GM19328 (cell line): ENCODE data around the gene IMMP1L.

ENCODE experiments used
- ATAC-seq: cut with Tn5 transposase; IDR thresholded peaks from one replicate; pipeline ENCODE4 v1.9.1; 2021; ENCODE audit warnings: mild to moderate bottlenecking, moderate library complexity; ENCODE audit not compliant: unreplicated experiment

The IMMP1L gene

GRCh38 chr11:31477528-31478222, 31.7 kb downstream of the IMMP1L start:
- no peak for ATAC-seq

DNA sequence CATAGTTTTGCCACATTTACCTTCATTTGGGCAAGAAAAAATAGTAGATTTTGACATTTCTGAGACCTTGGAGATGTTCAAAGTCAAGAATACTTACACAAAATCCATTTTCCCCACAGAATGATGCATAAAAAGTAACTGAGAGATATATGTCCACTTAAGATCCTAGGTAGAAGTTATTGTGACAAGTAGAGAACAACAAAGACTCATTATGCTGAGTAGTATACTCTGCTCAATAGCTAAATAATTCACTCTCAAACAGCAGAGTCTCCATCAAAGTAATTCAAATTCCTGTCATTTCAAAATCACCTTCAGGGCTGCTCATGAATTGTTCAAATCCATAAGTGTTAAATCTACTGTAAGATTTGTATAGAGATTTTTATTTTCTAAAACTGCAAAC, 35.3 kb downstream of the IMMP1L start:
- no peak for ATAC-seq

- no peak for ATAC-seq
These were observed 45.0 kb downstream of the IMMP1L start for GRCh38 chr11:31464436-31464835.

- no peak for ATAC-seq
These were observed 54.2 kb downstream of the IMMP1L start for GRCh38 chr11:31455177-31455576.

DNA sequence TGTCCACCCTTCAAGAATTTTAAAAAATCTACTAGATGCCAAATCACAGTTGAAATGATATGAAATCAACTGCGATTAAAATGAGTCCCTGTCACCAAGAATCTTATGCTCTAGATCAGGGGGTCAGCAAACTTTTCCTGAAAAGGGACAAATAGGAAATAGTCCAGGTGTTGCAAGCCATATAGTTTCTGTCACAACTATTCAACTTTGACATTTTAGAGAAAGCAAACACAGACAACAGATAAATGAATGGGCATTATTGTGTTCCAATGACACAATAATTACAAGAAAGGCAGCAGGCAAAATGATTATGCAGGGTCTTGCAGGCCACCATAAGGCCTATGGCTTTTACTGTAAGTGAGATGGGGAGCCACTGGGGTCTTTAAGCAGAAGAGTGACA, 58.6 kb downstream of the IMMP1L start:
- ATAC-seq, result no peak

GRCh38 chr11:31449040-31449439, 60.4 kb downstream of the IMMP1L start:
- ATAC-seq, result no peak

GRCh38 chr11:31445621-31446020, 63.8 kb downstream of the IMMP1L start:
- ATAC-seq, result no peak

GRCh38 chr11:31443802-31444201, 65.6 kb downstream of the IMMP1L start:
- no peak for ATAC-seq

- ATAC-seq, result no peak
These were observed 67.3 kb downstream of the IMMP1L start for GRCh38 chr11:31442086-31442485.

DNA sequence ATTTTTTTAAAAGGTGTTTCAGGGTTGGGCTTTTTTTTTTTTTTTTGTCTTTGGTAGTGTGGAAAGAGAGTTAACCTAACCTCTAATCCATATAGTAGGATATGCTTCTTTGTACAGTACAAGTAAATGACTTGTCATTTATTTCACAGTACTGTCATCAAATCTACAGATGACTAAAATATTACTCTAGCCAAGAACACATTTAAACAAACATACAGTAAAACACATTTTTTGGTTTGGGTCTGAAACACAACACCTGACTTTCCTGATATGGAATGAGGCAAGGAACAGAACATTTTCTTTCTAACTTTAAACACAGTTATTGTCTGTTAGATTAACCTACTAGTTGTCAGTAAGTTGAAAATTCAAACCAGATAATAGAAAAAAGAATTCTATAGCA, 68.1 kb downstream of the IMMP1L start:
- ATAC-seq, result no peak

DNA sequence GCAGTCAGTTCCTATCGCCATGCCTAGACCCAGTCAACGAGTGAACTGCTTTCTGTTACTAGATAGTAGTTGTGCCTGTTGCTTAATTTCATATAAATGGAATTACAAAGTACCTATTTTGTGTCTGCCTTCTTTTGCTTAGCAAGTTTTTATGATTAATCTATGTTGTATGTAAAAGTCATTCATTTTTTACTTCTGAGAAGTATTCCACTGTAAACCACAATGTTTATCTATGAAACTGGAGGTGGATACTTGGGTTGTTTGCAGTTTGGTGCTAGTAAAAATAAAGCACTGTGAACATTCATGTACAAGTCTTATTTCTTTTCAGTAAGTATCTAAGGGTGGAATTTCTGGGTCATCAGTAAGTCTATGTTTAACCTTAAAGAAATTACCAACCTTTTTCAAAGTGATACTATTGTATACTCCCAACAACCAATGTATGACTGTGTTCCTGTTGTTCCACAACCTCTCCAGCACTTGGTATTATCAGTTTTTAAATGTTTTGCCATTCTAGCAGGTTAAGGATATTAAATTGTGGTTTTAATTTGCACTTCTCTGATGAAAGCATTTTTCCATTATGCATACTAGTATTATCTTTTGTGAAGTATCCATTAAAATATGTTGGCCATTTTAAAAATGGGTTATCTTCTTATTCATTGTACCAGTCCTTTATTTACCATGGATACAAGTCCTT, 71.5 kb downstream of the IMMP1L start:
- no peak for ATAC-seq

DNA sequence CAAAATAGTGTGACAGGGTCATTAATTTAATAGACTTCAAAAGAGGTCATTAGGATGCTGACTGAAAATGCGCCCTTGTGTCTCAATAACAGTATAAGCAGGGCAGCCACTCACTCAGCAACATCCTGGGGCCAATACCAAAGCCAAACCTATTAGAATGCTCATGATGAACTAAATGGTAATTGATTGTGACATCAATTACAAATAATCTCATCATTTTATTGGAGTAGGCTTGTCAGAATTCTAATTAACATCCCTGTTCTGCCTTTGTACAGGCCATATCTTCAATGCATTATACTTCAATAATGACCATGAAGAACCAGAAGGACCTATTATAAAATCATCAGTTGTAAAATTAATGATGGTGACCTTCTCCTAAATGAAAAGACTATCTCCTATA, 75.6 kb downstream of the IMMP1L start:
- ATAC-seq, result no peak

GRCh38 chr11:31424652-31425051, 84.8 kb downstream of the IMMP1L start:
- ATAC-seq, result no peak

DNA sequence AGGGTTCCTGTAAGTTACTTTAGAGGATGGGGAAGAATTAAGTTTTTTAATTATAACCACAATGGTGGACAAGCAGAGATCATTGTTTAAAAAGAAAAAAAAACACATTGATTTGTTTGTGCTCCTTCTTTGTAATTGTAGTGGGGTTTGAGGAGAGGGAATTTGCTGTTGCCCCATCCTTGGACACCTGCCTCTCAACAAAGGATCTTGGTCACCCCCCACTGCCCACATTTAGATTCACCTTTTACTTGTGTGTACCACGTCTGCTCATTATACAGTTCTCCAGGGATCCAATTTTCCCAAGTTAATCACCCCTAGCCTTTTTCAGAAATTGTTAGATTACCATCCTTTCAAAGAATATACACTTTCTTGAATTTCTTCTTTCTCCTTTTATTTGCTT, 86.7 kb downstream of the IMMP1L start:
- ATAC-seq, result no peak

GRCh38 chr11:31421820-31422219, 87.6 kb downstream of the IMMP1L start:
- no peak for ATAC-seq

DNA sequence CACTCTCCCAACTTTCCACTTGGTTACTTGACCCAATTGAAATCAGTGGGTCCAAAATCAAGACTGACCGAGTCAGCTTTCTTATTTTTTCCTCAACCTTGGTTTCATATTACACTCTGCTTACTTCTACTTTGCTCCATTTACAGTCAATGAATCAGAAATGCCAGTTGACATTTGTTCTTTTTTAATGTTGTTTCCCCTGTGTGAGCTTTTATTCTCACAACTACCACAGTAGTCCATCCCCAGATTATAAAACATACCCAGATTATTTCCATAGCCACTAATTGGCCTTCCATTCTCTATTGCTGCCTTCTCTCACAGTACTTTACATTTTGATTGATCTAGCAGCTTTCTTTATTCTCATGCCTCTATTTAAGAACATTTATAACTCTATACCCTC, 89.8 kb downstream of the IMMP1L start:
- no peak for ATAC-seq

GRCh38 chr11:31419138-31419537, 90.3 kb downstream of the IMMP1L start:
- no peak for ATAC-seq

GRCh38 chr11:31417816-31418215, 91.6 kb downstream of the IMMP1L start:
- no peak for ATAC-seq

DNA sequence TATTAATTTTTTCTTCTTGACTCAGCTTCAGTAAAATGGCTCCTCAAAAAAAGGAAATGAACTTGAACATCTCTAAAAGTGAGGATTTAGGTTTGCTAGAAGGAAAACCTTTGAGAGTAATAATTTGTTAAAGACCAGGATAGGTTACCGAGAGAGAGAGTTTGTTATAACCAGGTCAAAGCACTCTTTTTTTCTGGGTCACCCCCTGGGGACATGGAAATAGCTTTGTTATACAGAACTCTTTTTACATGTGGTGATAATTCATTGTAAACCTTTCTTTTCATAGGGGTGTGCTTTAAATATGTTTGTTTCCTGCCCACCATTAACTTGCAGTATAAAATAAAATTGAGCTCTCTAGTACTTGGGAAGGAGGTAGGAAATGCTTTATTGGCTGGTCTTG, 92.1 kb downstream of the IMMP1L start:
- no peak for ATAC-seq

DNA sequence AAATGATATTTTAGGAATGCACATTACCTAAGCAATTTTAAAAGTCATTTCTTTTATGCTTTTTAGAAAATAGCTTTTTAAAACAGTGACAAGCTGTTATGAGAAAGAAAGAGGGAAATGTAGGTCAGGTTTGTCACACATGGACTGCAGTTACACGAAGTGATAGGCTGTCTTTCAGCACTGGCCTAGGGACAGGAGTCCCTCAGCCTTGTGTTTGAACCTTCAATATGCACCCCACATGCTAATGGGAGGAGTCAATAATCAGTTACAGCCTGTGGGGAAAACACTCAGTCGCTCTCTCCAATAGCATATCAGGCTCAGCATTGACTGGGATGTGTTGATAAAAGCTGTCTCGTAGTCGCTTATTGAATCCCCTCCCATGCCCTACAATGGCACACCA, 94.0 kb downstream of the IMMP1L start:
- ATAC-seq, result no peak

- ATAC-seq, result no peak
These were observed 95.1 kb downstream of the IMMP1L start for GRCh38 chr11:31414338-31414737.

DNA sequence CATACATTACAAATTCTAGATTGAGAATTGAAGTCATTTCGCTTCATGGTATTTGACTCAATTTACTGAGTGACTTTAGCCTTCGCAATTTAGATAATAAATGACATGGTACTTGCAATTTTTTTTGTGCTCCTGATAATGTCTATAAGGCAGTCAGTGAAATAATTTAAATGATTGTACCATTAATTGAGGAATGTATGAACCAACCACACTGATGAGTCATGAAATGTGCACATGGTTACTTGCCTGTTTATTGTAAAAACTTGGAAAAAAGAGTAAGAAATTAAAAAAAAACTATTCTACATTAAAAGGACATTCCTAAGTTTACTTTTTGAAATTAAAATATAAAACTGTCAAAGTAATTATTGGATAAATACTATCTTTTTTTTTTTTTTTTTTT, 96.5 kb downstream of the IMMP1L start:
- no peak for ATAC-seq

DNA sequence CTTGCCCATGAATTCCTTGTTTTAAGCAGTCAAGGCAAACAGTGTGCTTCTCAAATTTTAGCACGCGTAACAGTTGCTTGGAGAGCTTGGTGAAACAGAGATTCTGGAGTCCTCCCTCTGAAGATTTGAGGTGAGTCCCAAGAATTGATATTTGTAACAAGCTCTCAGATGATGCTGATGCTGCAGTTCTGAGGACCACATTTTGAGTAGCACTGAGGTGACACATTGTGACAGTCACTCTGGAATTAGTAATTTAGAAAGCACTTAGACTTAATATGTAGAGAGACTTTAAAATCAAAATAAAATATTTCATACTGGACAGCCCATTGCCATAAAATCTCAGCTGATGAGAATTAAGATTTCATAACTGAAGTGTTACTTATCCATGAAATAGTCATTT, 101.2 kb downstream of the IMMP1L start:
- no peak for ATAC-seq
